H1 (cell line): ENCODE data around the gene RNF224. TPM values are rescaled to one million over a fixed set of nuclear protein-coding genes. Genes with fewer than 3 reads are reported as not detected.

Experiments
- CTCF ChIA-PET: fragments of 300-600 bp; sonication (Branson Sonifier 250); formaldehyde crosslinking; loops from one replicate; lab custom pipeline; 2021; ENCODE audit not compliant: partially characterized antibody; lab: Charles Lee
- POLR2A ChIA-PET: fragments of 300-600 bp; sonication (Branson Sonifier 250); formaldehyde crosslinking; loops from one replicate; lab custom pipeline; 2021; ENCODE audit warnings: inconsistent platforms; ENCODE audit not compliant: partially characterized antibody; lab: Charles Lee
- DNase-seq, 2 experiments: peaks; one replicate each; pipeline versions ENCODE4 v3.0.0 to v3.0.0-alpha.2; 2010 to 2022; ENCODE audit warnings: low spot score in 2 of 2, low read depth in 1 of 2, mixed read lengths in 1 of 2
- FAIRE-seq: peaks from 2 replicates; lab custom pipeline; 2011; peaks lifted over from hg19 to GRCh38; lab: Jason Lieb, UNC
- H2AFZ ChIP-seq: 2 replicates; pipeline ENCODE4 v1.8.1; 2012; ENCODE audit warnings: low read length, inconsistent platforms
- H2AK5ac ChIP-seq: 2 replicates; pipeline ENCODE4 v1.6.1; 2013; ENCODE audit warnings: low read depth, low read length
- H2BK120ac ChIP-seq: replicated peaks from 2 replicates; pipeline ENCODE3; 2013; ENCODE audit warnings: low read depth, low read length, inconsistent platforms
- H2BK12ac ChIP-seq: 2 replicates; pipeline ENCODE4 v1.6.1; 2013; ENCODE audit warnings: low read depth, low read length
- H2BK15ac ChIP-seq: 2 replicates; pipeline ENCODE4 v1.6.1; 2013; ENCODE audit warnings: low read length
- H2BK20ac ChIP-seq: 2 replicates; pipeline ENCODE4 v1.6.1; 2013; ENCODE audit warnings: low read length
- H2BK5ac ChIP-seq: 2 replicates; pipeline ENCODE4 v1.6.1; 2013; ENCODE audit warnings: low read depth, low read length
- H3K14ac ChIP-seq: 2 replicates; pipeline ENCODE4 v1.6.1; 2013; ENCODE audit warnings: inconsistent platforms; ENCODE audit not compliant: insufficient read length
- H3K18ac ChIP-seq: 2 replicates; pipeline ENCODE4 v1.6.1; 2013; ENCODE audit warnings: low read length; ENCODE audit errors: extremely low read depth
- H3K23ac ChIP-seq: 2 replicates; pipeline ENCODE4 v1.6.1; 2013; ENCODE audit warnings: inconsistent platforms; ENCODE audit not compliant: insufficient read length
- H3K23me2 ChIP-seq: 2 replicates; pipeline ENCODE4 v1.6.1; 2013; ENCODE audit warnings: low read depth, low read length
- H3K27ac ChIP-seq: 2 replicates; pipeline ENCODE4 v1.6.1; 2011; ENCODE audit warnings: low read depth, low read length, inconsistent platforms
- H3K27me3 ChIP-seq, 4 experiments: replicated peaks in 1 of 4; 1 replicate in 1 of 4; 2 replicates in 3 of 4; pipeline versions ENCODE4 v1.6.1 to v1.8.1; 2011 to 2013; ENCODE audit warnings: low read length in 3 of 4, mild to moderate bottlenecking in 3 of 4, inconsistent platforms in 2 of 4, mixed read lengths in 2 of 4, moderate library complexity in 1 of 4; ENCODE audit not compliant: control insufficient read depth in 3 of 4, insufficient read depth in 3 of 4; ENCODE audit errors: extremely low read depth in 1 of 4
- H3K36me3 ChIP-seq, 4 experiments: 2 replicates each; pipeline versions ENCODE4 v1.6.1 to v1.8.1; 2011 to 2013; ENCODE audit warnings: mild to moderate bottlenecking in 4 of 4, low read length in 3 of 4, moderate library complexity in 2 of 4, control low read depth in 1 of 4, inconsistent platforms in 1 of 4; ENCODE audit not compliant: insufficient read depth in 4 of 4, control insufficient read depth in 2 of 4
- H3K4ac ChIP-seq: replicated peaks from 2 replicates; pipeline ENCODE3; 2013; ENCODE audit warnings: low read length, low read depth, mixed read lengths, inconsistent platforms; ENCODE audit not compliant: insufficient read length
- H3K4me1 ChIP-seq, 4 experiments: replicated peaks in 1 of 4; 1 replicate in 1 of 4; 2 replicates in 3 of 4; pipeline versions ENCODE4 v1.6.1 to v1.8.1; 2011 to 2013; ENCODE audit warnings: low read length in 3 of 4, inconsistent platforms in 2 of 4, mixed read lengths in 1 of 4; ENCODE audit not compliant: insufficient read depth in 4 of 4, control insufficient read depth in 3 of 4
- H3K4me2 ChIP-seq, 2 experiments: 2 replicates each; pipeline versions ENCODE4 v1.6.1 to v1.8.1; 2011 to 2013; ENCODE audit warnings: low read depth in 2 of 2, low read length in 2 of 2, control low read depth in 1 of 2, inconsistent platforms in 1 of 2, mild to moderate bottlenecking in 1 of 2; ENCODE audit not compliant: insufficient read depth in 1 of 2
- H3K4me3 ChIP-seq, 4 experiments: fragments of 200-600, 300-600 bp in 1 of 4; sonication (generic), shearing (Covaris generic), sonication (Bioruptor Twin) in 1 of 4; 2 replicates each; pipeline versions ENCODE4 v1.5.1 to v1.8.1; 2011 to 2016; ENCODE audit warnings: low read length in 4 of 4, low read depth in 3 of 4, control low read depth in 2 of 4, inconsistent platforms in 2 of 4, mild to moderate bottlenecking in 2 of 4, mixed read lengths in 1 of 4, moderate library complexity in 1 of 4; ENCODE audit not compliant: insufficient read depth in 2 of 4; ENCODE audit errors: extremely low read depth in 1 of 4
- H3K56ac ChIP-seq: replicated peaks from 2 replicates; pipeline ENCODE3; 2013; ENCODE audit warnings: low read depth, mild to moderate bottlenecking, mixed read lengths, low read length, inconsistent platforms; ENCODE audit not compliant: insufficient read length
- H3K79me1 ChIP-seq: 2 replicates; pipeline ENCODE4 v1.6.1; 2013; ENCODE audit warnings: low read depth, low read length, control low read depth
- H3K79me2 ChIP-seq, 2 experiments: 2 replicates each; pipeline versions ENCODE4 v1.6.1 to v1.8.1; 2012 to 2013; ENCODE audit warnings: low read length in 2 of 2, mild to moderate bottlenecking in 2 of 2, inconsistent platforms in 1 of 2; ENCODE audit not compliant: insufficient read depth in 2 of 2, control insufficient read depth in 1 of 2
- H3K9ac ChIP-seq, 4 experiments: replicated peaks in 1 of 4; 1 replicate in 1 of 4; 2 replicates in 3 of 4; pipeline versions ENCODE4 v1.6.1 to v1.8.1; 2011 to 2013; ENCODE audit warnings: low read depth in 3 of 4, low read length in 3 of 4, control low read depth in 2 of 4, mild to moderate bottlenecking in 2 of 4, moderate library complexity in 2 of 4, inconsistent platforms in 1 of 4; ENCODE audit errors: extremely low read depth in 1 of 4
- H3K9me3 ChIP-seq, 2 experiments: 2 replicates each; pipeline versions ENCODE4 v1.6.1 to v1.8.1; 2012 to 2013; ENCODE audit warnings: mild to moderate bottlenecking in 2 of 2, moderate library complexity in 2 of 2, control low read depth in 1 of 2, inconsistent platforms in 1 of 2, low read depth in 1 of 2, low read length in 1 of 2, mixed read lengths in 1 of 2; ENCODE audit not compliant: insufficient read depth in 2 of 2
- H4K20me1 ChIP-seq, 2 experiments: replicated peaks in 1 of 2; 2 replicates each; pipeline versions ENCODE3 to v1.8.1; 2011 to 2013; ENCODE audit warnings: inconsistent platforms in 2 of 2, low read length in 2 of 2, mild to moderate bottlenecking in 1 of 2; ENCODE audit not compliant: insufficient read depth in 2 of 2, control insufficient read depth in 1 of 2
- H4K5ac ChIP-seq: 2 replicates; pipeline ENCODE4 v1.6.1; 2013; ENCODE audit warnings: low read length, low read depth, mixed read lengths, inconsistent platforms; ENCODE audit not compliant: insufficient read length
- H4K8ac ChIP-seq: 2 replicates; pipeline ENCODE4 v1.8.0; 2013; ENCODE audit warnings: mild to moderate bottlenecking, moderate library complexity, low read length, inconsistent platforms; ENCODE audit not compliant: insufficient read depth; ENCODE audit errors: extremely low read depth
- H4K91ac ChIP-seq: replicated peaks from 2 replicates; pipeline ENCODE3; 2013; ENCODE audit warnings: low read length, mixed read lengths, inconsistent platforms; ENCODE audit not compliant: insufficient read length
- BCL11A ChIP-seq, 2 experiments: IDR thresholded peaks; one replicate each; pipeline ENCODE4 v1.6.1; 2011; ENCODE audit warnings: low read depth in 2 of 2, low read length in 2 of 2, mild to moderate bottlenecking in 2 of 2
- GABPA ChIP-seq: IDR thresholded peaks from 2 replicates; pipeline ENCODE4 v1.6.1; 2011; ENCODE audit warnings: mild to moderate bottlenecking, low read length, moderate library complexity, borderline replicate concordance; ENCODE audit not compliant: insufficient read depth
- JUND ChIP-seq: IDR thresholded peaks from 2 replicates; pipeline ENCODE4 v1.6.1; 2011; ENCODE audit warnings: mild to moderate bottlenecking, improper control_type of control experiment, low read length
- MAFK ChIP-seq: IDR thresholded peaks from 2 replicates; pipeline ENCODE4 v1.6.1; 2012; ENCODE audit warnings: low read depth, mild to moderate bottlenecking, improper control_type of control experiment, low read length
- POLR2AphosphoS5 ChIP-seq: IDR thresholded peaks from 2 replicates; pipeline ENCODE4 v1.6.1; 2011; ENCODE audit warnings: low read depth, low read length
- POU5F1 ChIP-seq: IDR thresholded peaks from 2 replicates; pipeline ENCODE4 v1.6.1; 2011; ENCODE audit warnings: low read depth, mild to moderate bottlenecking, low read length, moderate library complexity
- RNF2 ChIP-seq: fragments of 200-900, 300-1000 bp; sonication (generic); IDR thresholded peaks from 2 replicates; pipeline ENCODE4 v1.7.1; 2016; ENCODE audit warnings: borderline replicate concordance, low read depth, mild to moderate bottlenecking, antibody characterized with exemption, low read length; ENCODE audit not compliant: poor library complexity, severe bottlenecking; ENCODE audit errors: missing control alignments
- WGBS, 2 experiments: shearing (Covaris generic) in 1 of 2; methylation state at CpG; one replicate each; pipeline versions ENCODE4 v1.1.6 to v1.1.7; 2013 to 2015; ENCODE audit warnings: low lambda C conversion rate in 2 of 2, mixed read lengths in 2 of 2, inconsistent platforms in 1 of 2, low coverage in 1 of 2, missing lambda C conversion rate in 1 of 2; ENCODE audit not compliant: insufficient replicate concordance in 2 of 2, insufficient coverage in 1 of 2, insufficient read length in 1 of 2; ENCODE audit errors: extremely low coverage in 1 of 2, missing lambda C conversion rate in 1 of 2; 5-methylcytosine and 5-hydroxymethylcytosine counted together
- polyA plus RNA-seq, 7 experiments: library from polyadenylated mRNA; depleted of rRNA in 3 of 7; stranded (reverse) in 5 of 7; unstranded in 2 of 7; fragments of >200 nt in 5 of 7; fragments of 200-250 nt in 2 of 7; gene quantifications; 1 replicate in 5 of 7; 2 replicates in 1 of 7; 4 replicates in 1 of 7; pipeline versions ENCODE4 v1.2.1 to v1.2.3, GENCODE V29; 2011 to 2013; ENCODE audit warnings: missing spikeins in 2 of 7, mixed read lengths in 2 of 7
- total RNA-seq: library from RNA; stranded (reverse); fragmentation: NEBNext Ultra II Directional; extraction: Animal tissue kit (Norgen Biotek cat#: 25700); gene quantifications from 2 replicates; pipeline ENCODE4 v1.2.1, GENCODE V29; 2021
- TF ChIP-seq, protein P1 (sequence below): IDR thresholded peaks from 2 replicates; pipeline ENCODE4 v1.6.1; 2012; ENCODE audit warnings: inconsistent platforms

RNF224 gene
- total and polyA plus RNA-seq, 2 of the 8 experiments (the other 6 are each of a cell fraction or from before 2014, with no cell fraction given), result 0.24 TPM; not detected in 1

- H3K23me2 ChIP-seq, result no peaks in the 10 kb centered on the region
- H2AK5ac ChIP-seq, result no peak overlapping the region
- H3K14ac ChIP-seq, result no peak overlapping the region
- H3K79me1 ChIP-seq, result no peaks in the 10 kb centered on the region
- H3K27me3 ChIP-seq, result no peaks in the 10 kb centered on the region
- no peak overlapping the region for H3K4ac ChIP-seq
- no peak overlapping the region for H2BK20ac ChIP-seq
- peaks cover 0 to 10% of the 10 kb centered on the region in 2 experiments for H4K20me1 ChIP-seq
- H4K8ac ChIP-seq, result no peak overlapping the region
- FAIRE-seq, result no peak
- ChIA-PET CTCF (interaction anchor here (1.7 to 2.6 kb wide), 5 partner anchors 8 to 30 kb away, joined by 4 to 11 read pairs (median 5); no protein-coding TSS in a partner anchor), POLR2A (interaction anchor here (1.2 to 69.9 kb wide), 3 partner anchors 9 to 137 kb away, joined by 3 to 1462 read pairs (median 1462); partner anchors contain the start of genes CYSRT1, NDOR1, NELFB and RNF208)
- no peak overlapping the region for H3K9ac ChIP-seq
- H3K36me3 ChIP-seq, result peaks cover 6 to 37% (median 22%) of the 10 kb centered on the region in 4 experiments
- no peak overlapping the region for H2BK5ac ChIP-seq
- no peak overlapping the region for H2BK12ac ChIP-seq
- no peak overlapping the region for H3K4me3 ChIP-seq
- H3K9me3 ChIP-seq, result no peaks in the 10 kb centered on the region
- H4K5ac ChIP-seq, result no peak overlapping the region
- TF ChIP-seq BCL11A (IDR thresholded peaks at IDR 0.05; ENCODE audit: low read depth in 2 of 2, low read length in 2 of 2), result no peak
- TF ChIP-seq JUND, result no peak
- TF ChIP-seq POU5F1, result no peak
- no peak for TF ChIP-seq MAFK
- no peak for TF ChIP-seq RNF2
- no peak for TF ChIP-seq POLR2AphosphoS5
- TF ChIP-seq, protein P1, sequence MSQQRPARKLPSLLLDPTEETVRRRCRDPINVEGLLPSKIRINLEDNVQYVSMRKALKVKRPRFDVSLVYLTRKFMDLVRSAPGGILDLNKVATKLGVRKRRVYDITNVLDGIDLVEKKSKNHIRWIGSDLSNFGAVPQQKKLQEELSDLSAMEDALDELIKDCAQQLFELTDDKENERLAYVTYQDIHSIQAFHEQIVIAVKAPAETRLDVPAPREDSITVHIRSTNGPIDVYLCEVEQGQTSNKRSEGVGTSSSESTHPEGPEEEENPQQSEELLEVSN, result no peak
- TF ChIP-seq GABPA, result no peak
- 98% methylated on average over 9 of the region's 15 CpGs; no CpG with 5 or more reads in 1 of the 2 experiments for WGBS, 2 experiments
- DNase-seq, result no peak
- no peak overlapping the region for H3K4me2 ChIP-seq
- H3K23ac ChIP-seq, result no peak overlapping the region
- no peak overlapping the region for H2AFZ ChIP-seq
- no peak overlapping the region for H3K56ac ChIP-seq
- no peak overlapping the region for H3K18ac ChIP-seq
- H2BK15ac ChIP-seq, result no peak overlapping the region
- H4K91ac ChIP-seq, result no peak overlapping the region
- no peaks in the 10 kb centered on the region for H3K79me2 ChIP-seq
- no peak overlapping the region for H2BK120ac ChIP-seq
- no peaks in the 10 kb centered on the region for H3K4me1 ChIP-seq
- no peak overlapping the region for H3K27ac ChIP-seq
Measured at GRCh38 chr9:137266162-137266527, 38.8 kb downstream of the RNF224 start.
